Neuronal stem cell (in vitro differentiated cells): ENCODE results near the gene AUP1.

Experiments used
- DNase-seq: peaks from one replicate; pipeline ENCODE4 v3.0.0-alpha.2; 2013; ENCODE audit warnings: low spot score
- H2AFZ ChIP-seq: one replicate; pipeline ENCODE4 v1.6.1; 2013; ENCODE audit warnings: mild to moderate bottlenecking, low read length, inconsistent platforms
- H2AK5ac ChIP-seq: 2 replicates; pipeline ENCODE4 v1.6.1; 2013; ENCODE audit warnings: low read depth, mild to moderate bottlenecking, inconsistent platforms, low read length, moderate library complexity, mixed read lengths
- H2BK120ac ChIP-seq: 2 replicates; pipeline ENCODE4 v1.6.1; 2013; ENCODE audit warnings: low read depth, mild to moderate bottlenecking, inconsistent platforms, low read length, moderate library complexity, mixed read lengths
- H2BK12ac ChIP-seq: one replicate; pipeline ENCODE4 v1.6.1; 2013; ENCODE audit warnings: low read length, inconsistent platforms
- H2BK15ac ChIP-seq: 2 replicates; pipeline ENCODE4 v1.6.1; 2013; ENCODE audit warnings: mild to moderate bottlenecking, low read length, inconsistent platforms, mixed read lengths
- H2BK5ac ChIP-seq: one replicate; pipeline ENCODE4 v1.6.1; 2013; ENCODE audit warnings: inconsistent platforms, mild to moderate bottlenecking, low read length, moderate library complexity
- H3K14ac ChIP-seq: one replicate; pipeline ENCODE4 v1.6.1; 2013; ENCODE audit warnings: low read length, inconsistent platforms
- H3K18ac ChIP-seq: 2 replicates; pipeline ENCODE4 v1.6.1; 2013; ENCODE audit warnings: low read length, inconsistent platforms
- H3K23ac ChIP-seq: 2 replicates; pipeline ENCODE4 v1.6.1; 2013; ENCODE audit warnings: low read depth, mild to moderate bottlenecking, mixed read lengths, low read length, inconsistent platforms; ENCODE audit not compliant: poor library complexity
- H3K27ac ChIP-seq: replicated peaks from 3 replicates; pipeline ENCODE4 v1.5.1; 2013; ENCODE audit warnings: low read length, inconsistent platforms
- H3K27me3 ChIP-seq, 3 experiments: 2 replicates each; pipeline ENCODE4 v1.6.1; 2013; ENCODE audit warnings: low read length in 3 of 3, mild to moderate bottlenecking in 2 of 3, inconsistent platforms in 1 of 3, low read depth in 1 of 3, mixed read lengths in 1 of 3, moderate library complexity in 1 of 3; ENCODE audit not compliant: control insufficient read depth in 3 of 3, insufficient read depth in 3 of 3
- H3K36me3 ChIP-seq, 2 donors: replicated peaks in 1 of 2; 2 replicates each; pipeline ENCODE4 v1.6.1; 2013; ENCODE audit warnings: low read length in 2 of 2; ENCODE audit not compliant: control insufficient read depth in 2 of 2, insufficient read depth in 2 of 2
- H3K4ac ChIP-seq: 2 replicates; pipeline ENCODE4 v1.6.1; 2013; ENCODE audit warnings: inconsistent platforms, mild to moderate bottlenecking, low read length, moderate library complexity
- H3K4me1 ChIP-seq, 2 donors: 1 replicate in 1 of 2; 2 replicates in 1 of 2; pipeline ENCODE4 v1.6.1; 2013; ENCODE audit warnings: low read length in 2 of 2, low read depth in 1 of 2; ENCODE audit not compliant: control insufficient read depth in 2 of 2, insufficient read depth in 1 of 2
- H3K4me2 ChIP-seq: one replicate; pipeline ENCODE4 v1.6.1; 2013; ENCODE audit warnings: mild to moderate bottlenecking, low read length, inconsistent platforms; ENCODE audit not compliant: insufficient read depth, poor library complexity, severe bottlenecking
- H3K4me3 ChIP-seq, 2 donors: 2 replicates each; pipeline ENCODE4 v1.5.1; 2013; ENCODE audit warnings: low read length in 2 of 2, mild to moderate bottlenecking in 2 of 2, inconsistent platforms in 1 of 2, moderate library complexity in 1 of 2
- H3K79me1 ChIP-seq: one replicate; pipeline ENCODE4 v1.6.1; 2013; ENCODE audit warnings: low read depth, mild to moderate bottlenecking, inconsistent platforms, low read length, moderate library complexity
- H3K9ac ChIP-seq: one replicate; pipeline ENCODE4 v1.6.1; 2013; ENCODE audit warnings: mild to moderate bottlenecking, low read depth, low read length, inconsistent platforms; ENCODE audit not compliant: poor library complexity
- H3K9me3 ChIP-seq, 2 donors: replicated peaks in 1 of 2; 2 replicates each; pipeline versions ENCODE3 to v1.6.1; 2013; ENCODE audit warnings: low read length in 2 of 2, mild to moderate bottlenecking in 2 of 2, inconsistent platforms in 1 of 2, low read depth in 1 of 2, mixed read lengths in 1 of 2, moderate library complexity in 1 of 2; ENCODE audit not compliant: control insufficient read depth in 2 of 2, insufficient read depth in 1 of 2
- H4K8ac ChIP-seq: one replicate; pipeline ENCODE4 v1.6.1; 2013; ENCODE audit warnings: low read depth, mild to moderate bottlenecking, inconsistent platforms, low read length, moderate library complexity
- H4K91ac ChIP-seq: one replicate; pipeline ENCODE4 v1.6.1; 2013; ENCODE audit warnings: low read length, low read depth, mild to moderate bottlenecking, inconsistent platforms; ENCODE audit not compliant: poor library complexity
- WGBS, 2 donors: extraction: QIAGEN DNeasy Blood & Tissue Kit; methylation state at CpG; one replicate each; pipeline ENCODE4 v1.1.7; 2013; ENCODE audit warnings: missing lambda C conversion rate in 2 of 2, mixed read lengths in 1 of 2; ENCODE audit not compliant: insufficient read length in 2 of 2, insufficient replicate concordance in 1 of 2; ENCODE audit errors: extremely low coverage in 2 of 2; 5-methylcytosine and 5-hydroxymethylcytosine counted together

Gene AUP1

DNA sequence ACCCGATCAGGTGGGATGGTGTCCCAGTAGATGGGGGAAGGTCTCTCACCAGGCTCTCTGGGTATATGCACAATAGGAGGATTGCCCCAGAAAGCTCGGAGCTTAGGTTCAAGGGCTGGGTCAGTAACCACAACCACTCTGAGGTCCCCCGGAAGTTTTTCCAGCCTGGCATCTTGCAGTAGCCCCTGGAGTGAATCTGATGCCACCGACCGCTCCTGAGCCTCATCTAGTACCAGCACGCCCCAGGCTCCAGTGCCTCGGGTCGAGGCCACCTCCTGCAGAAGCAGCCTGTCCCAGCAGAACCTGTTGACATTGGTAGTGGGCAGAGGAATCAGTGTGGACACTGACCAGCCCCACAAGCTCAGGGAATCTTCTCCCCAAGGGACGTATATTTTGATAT, 5.5 kb downstream of the AUP1 start:
- peaks cover 6 to 8% of the 10 kb centered on the region in 2 donors for H3K4me1 ChIP-seq
- H2AK5ac ChIP-seq: no peak overlapping the region
- peaks cover 0 to 2% of the 10 kb centered on the region in 2 donors for H3K9me3 ChIP-seq
- no peak overlapping the region for H2AFZ ChIP-seq
- H3K27ac ChIP-seq: no peak overlapping the region
- no peak overlapping the region for H4K91ac ChIP-seq
- DNase-seq: no peak
- no peak overlapping the region for H3K4ac ChIP-seq
- H3K18ac ChIP-seq: no peak overlapping the region
- no CpG with 5 or more reads among the region's 9 CpGs for WGBS, 2 donors
- H3K79me1 ChIP-seq: peaks cover 4% of the 10 kb centered on the region
- no peak overlapping the region for H3K4me2 ChIP-seq
- peaks cover 0 to 43% (median 19%) of the 10 kb centered on the region in 3 experiments for H3K27me3 ChIP-seq
- no peak overlapping the region for H3K23ac ChIP-seq
- H2BK15ac ChIP-seq: no peak overlapping the region
- no peak overlapping the region for H2BK12ac ChIP-seq
- H3K4me3 ChIP-seq: no peak overlapping the region
- H2BK5ac ChIP-seq: no peak overlapping the region
- H2BK120ac ChIP-seq: no peak overlapping the region
- H3K36me3 ChIP-seq: peaks cover 25 to 30% of the 10 kb centered on the region in 2 donors
- H4K8ac ChIP-seq: no peak overlapping the region
- no peak overlapping the region for H3K14ac ChIP-seq
- H3K9ac ChIP-seq: no peak overlapping the region

DNA sequence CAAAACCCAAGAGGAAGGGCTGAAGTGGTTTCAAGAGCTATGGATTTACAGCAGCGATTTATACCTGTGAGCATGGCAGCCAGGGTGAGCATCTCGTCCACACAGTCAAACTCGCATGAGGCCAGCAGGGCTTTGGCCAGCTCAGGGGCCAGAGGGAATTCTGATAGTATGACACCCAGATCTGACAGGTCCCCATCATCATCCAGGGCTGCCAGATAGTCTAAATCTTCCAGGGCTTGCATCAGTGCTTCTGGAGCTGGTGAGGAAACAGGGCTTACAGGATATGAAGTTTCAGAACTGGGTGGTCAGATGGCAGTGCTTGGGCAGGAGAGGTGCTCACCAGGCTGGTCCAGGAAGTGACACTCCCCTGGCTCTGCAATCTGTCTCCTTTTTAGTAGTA, 7.0 kb downstream of the AUP1 start:
- H2AK5ac ChIP-seq: no peak overlapping the region
- no peak overlapping the region for H2BK120ac ChIP-seq
- peaks cover 17 to 21% of the 10 kb centered on the region in 2 donors for H3K36me3 ChIP-seq
- no peak overlapping the region for H2AFZ ChIP-seq
- H3K4ac ChIP-seq: no peak overlapping the region
- H2BK12ac ChIP-seq: no peak overlapping the region
- no peak overlapping the region for H3K27ac ChIP-seq
- H3K4me1 ChIP-seq: no peaks in the 10 kb centered on the region
- H2BK15ac ChIP-seq: no peak overlapping the region
- H3K4me3 ChIP-seq: no peak overlapping the region
- H4K91ac ChIP-seq: no peak overlapping the region
- peaks cover 0 to 58% (median 34%) of the 10 kb centered on the region in 3 experiments for H3K27me3 ChIP-seq
- no CpG with 5 or more reads among the region's 3 CpGs for WGBS, 2 donors
- no peak overlapping the region for H2BK5ac ChIP-seq
- no peak overlapping the region for H3K18ac ChIP-seq
- no peak overlapping the region for H4K8ac ChIP-seq
- no peak for DNase-seq
- H3K4me2 ChIP-seq: no peak overlapping the region
- H3K9me3 ChIP-seq: peaks cover 0 to 3% of the 10 kb centered on the region in 2 donors
- no peak overlapping the region for H3K14ac ChIP-seq
- no peaks in the 10 kb centered on the region for H3K79me1 ChIP-seq
- no peak overlapping the region for H3K9ac ChIP-seq
- no peak overlapping the region for H3K23ac ChIP-seq

DNA sequence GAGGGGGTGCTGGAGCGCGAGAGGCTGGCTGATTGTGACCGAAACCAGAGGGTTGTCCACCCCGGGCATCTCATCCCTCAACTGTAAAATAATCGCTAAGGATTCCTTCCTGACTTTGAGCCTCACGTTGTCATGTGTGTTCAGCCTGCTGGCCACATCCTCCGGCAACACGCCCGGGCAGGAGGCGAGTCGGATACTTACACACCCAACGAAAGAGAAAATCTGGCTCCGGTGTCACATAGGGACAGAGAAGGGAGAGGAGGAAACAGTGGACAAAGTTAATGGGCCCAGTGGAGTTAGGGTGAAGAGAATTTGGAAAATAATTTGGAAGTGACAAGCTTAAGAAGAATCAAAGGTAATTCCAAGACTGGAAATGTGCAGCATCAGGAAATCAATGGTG, 12.9 kb downstream of the AUP1 start:
- no peak overlapping the region for H3K4me3 ChIP-seq
- H3K9me3 ChIP-seq: peaks cover 5 to 10% of the 10 kb centered on the region in 2 donors
- H2AFZ ChIP-seq: peak overlapping the region; percentile 88
- no peak overlapping the region for H4K91ac ChIP-seq
- no peak for DNase-seq
- no peak overlapping the region for H2AK5ac ChIP-seq
- H2BK5ac ChIP-seq: no peak overlapping the region
- no peak overlapping the region for H3K14ac ChIP-seq
- no peak overlapping the region for H2BK120ac ChIP-seq
- H3K4ac ChIP-seq: no peak overlapping the region
- H3K27me3 ChIP-seq: peaks cover 44 to 98% (median 85%) of the 10 kb centered on the region in 3 experiments
- H3K36me3 ChIP-seq: no peaks in the 10 kb centered on the region
- H3K79me1 ChIP-seq: no peaks in the 10 kb centered on the region
- WGBS, 2 donors: no CpG with 5 or more reads among the region's 13 CpGs
- no peak overlapping the region for H4K8ac ChIP-seq
- H2BK12ac ChIP-seq: no peak overlapping the region
- H2BK15ac ChIP-seq: no peak overlapping the region
- no peak overlapping the region for H3K27ac ChIP-seq
- no peak overlapping the region for H3K4me2 ChIP-seq
- peaks cover 2 to 4% of the 10 kb centered on the region in 2 donors for H3K4me1 ChIP-seq
- H3K18ac ChIP-seq: no peak overlapping the region
- H3K23ac ChIP-seq: no peak overlapping the region
- no peak overlapping the region for H3K9ac ChIP-seq

DNA sequence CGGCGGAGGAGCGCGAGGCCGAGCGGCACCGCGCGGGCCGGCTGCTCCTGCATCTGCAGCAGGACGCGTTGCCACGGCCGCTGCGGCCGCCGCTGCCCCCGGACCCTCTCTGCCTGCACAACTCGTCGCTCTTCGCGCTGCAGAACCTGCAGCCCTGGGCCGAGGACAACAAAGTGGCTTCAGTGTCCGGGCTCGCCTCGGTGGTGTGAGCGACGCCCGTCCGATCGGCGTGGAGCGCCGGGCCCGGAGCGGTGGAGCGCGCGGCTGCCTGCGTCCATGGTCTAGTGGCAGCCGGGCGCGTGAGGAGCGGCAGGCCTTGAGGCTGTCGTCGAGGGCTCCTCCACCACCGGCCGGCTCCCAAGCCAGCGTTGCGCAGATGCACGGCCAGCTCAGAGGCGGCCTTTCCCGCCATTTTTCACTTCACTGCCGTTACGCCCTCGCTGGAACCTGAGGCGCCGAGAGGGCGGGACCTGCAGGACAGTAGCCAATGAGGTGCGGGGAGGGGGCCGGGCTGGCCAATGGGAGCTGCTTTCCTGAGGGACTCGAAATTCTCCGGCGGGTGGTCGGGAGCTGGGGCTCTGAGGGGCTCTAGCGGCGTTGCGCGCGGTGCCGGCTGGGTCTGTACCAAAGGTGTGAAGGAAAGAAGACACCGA, 13.4 kb downstream of the AUP1 start:
- no peaks in the 10 kb centered on the region for H3K79me1 ChIP-seq
- H2BK5ac ChIP-seq: no peak overlapping the region
- H3K18ac ChIP-seq: peak overlapping the region; percentile 69
- H3K4me1 ChIP-seq: peaks cover 2 to 4% of the 10 kb centered on the region in 2 donors
- H2BK15ac ChIP-seq: no peak overlapping the region
- WGBS, 2 donors: no CpG with 5 or more reads among the region's 72 CpGs
- H2BK12ac ChIP-seq: no peak overlapping the region
- peak overlapping the region; percentile 83 for H3K9ac ChIP-seq
- peak overlapping the region; percentile 4 for H3K23ac ChIP-seq
- H3K4me2 ChIP-seq: peak overlapping the region; percentile 44
- peak overlapping the region; percentile 88 for H2AFZ ChIP-seq
- H3K14ac ChIP-seq: no peak overlapping the region
- H3K36me3 ChIP-seq: no peaks in the 10 kb centered on the region
- no peak overlapping the region for H3K27ac ChIP-seq
- H3K27me3 ChIP-seq: peaks cover 44 to 98% (median 91%) of the 10 kb centered on the region in 3 experiments
- no peak overlapping the region for H3K4ac ChIP-seq
- no peak overlapping the region for H2AK5ac ChIP-seq
- no peak overlapping the region for H4K91ac ChIP-seq
- H4K8ac ChIP-seq: peak overlapping the region; percentile 75
- H2BK120ac ChIP-seq: no peak overlapping the region
- no peak for DNase-seq
- peak overlapping the region; percentile 20 to 70 for H3K4me3 ChIP-seq
- peaks cover 5 to 10% of the 10 kb centered on the region in 2 donors for H3K9me3 ChIP-seq
